Mesodermal cell (in vitro differentiated cells): ENCODE results near the gene MYPN.

Source experiments
- H3K27ac ChIP-seq: 2 replicates; pipeline ENCODE4 v1.7.0; 2013; ENCODE audit warnings: mild to moderate bottlenecking, low read depth, low read length, moderate library complexity; ENCODE audit not compliant: severe bottlenecking
- H3K36me3 ChIP-seq: 2 replicates; pipeline ENCODE4 v1.7.1; 2013; ENCODE audit warnings: mild to moderate bottlenecking, low read length, moderate library complexity; ENCODE audit not compliant: control insufficient read depth, insufficient read depth
- H3K4me1 ChIP-seq: one replicate; pipeline ENCODE4 v1.7.1; 2013; ENCODE audit warnings: mild to moderate bottlenecking, low read length; ENCODE audit not compliant: insufficient read depth, control insufficient read depth, poor library complexity, severe bottlenecking
- H3K4me3 ChIP-seq: 2 replicates; pipeline ENCODE4 v1.7.0; 2013; ENCODE audit warnings: low read length, control low read depth, mild to moderate bottlenecking; ENCODE audit not compliant: insufficient read depth, poor library complexity, severe bottlenecking; ENCODE audit errors: extremely low read depth
- H3K9me3 ChIP-seq: 2 replicates; pipeline ENCODE4 v1.7.1; 2013; ENCODE audit warnings: mild to moderate bottlenecking, low read length, moderate library complexity; ENCODE audit not compliant: control insufficient read depth
- WGBS, 2 experiments: methylation state at CpG; one replicate each; pipeline ENCODE4 v1.1.5; 2013; ENCODE audit warnings: missing lambda C conversion rate in 2 of 2; ENCODE audit not compliant: insufficient coverage in 2 of 2; 5-methylcytosine and 5-hydroxymethylcytosine counted together

Gene MYPN

GRCh38 chr10:68090586-68090985 is 18.7 kb upstream of the MYPN start:
- 100% methylated on average over 1 of the region's 4 CpGs; no CpG with 5 or more reads in 1 of the 2 experiments for WGBS, 2 experiments
- Histone ChIP-seq H3K36me3 (no peaks in the 10 kb centered on the region), H3K27ac (no peak overlapping the region), H3K4me3 (no peak overlapping the region), H3K4me1 (peaks cover 16% of the 10 kb centered on the region), H3K9me3 (no peaks in the 10 kb centered on the region)

GRCh38 chr10:68092512-68092911 is 16.8 kb upstream of the MYPN start:
- no peak overlapping the region for H3K4me3 ChIP-seq
- H3K27ac ChIP-seq, result no peak overlapping the region
- H3K4me1 ChIP-seq, result peaks cover 10% of the 10 kb centered on the region
- H3K9me3 ChIP-seq, result no peaks in the 10 kb centered on the region
- H3K36me3 ChIP-seq, result no peaks in the 10 kb centered on the region
- 88 to 100% methylated on average over 1 of the region's 2 CpGs for WGBS, 2 experiments

GRCh38 chr10:68095153-68095552 is 14.1 kb upstream of the MYPN start:
- no peaks in the 10 kb centered on the region for H3K9me3 ChIP-seq
- WGBS, 2 experiments, result no CpG with 5 or more reads among the region's 2 CpGs
- H3K27ac ChIP-seq, result no peak overlapping the region
- H3K4me3 ChIP-seq, result no peak overlapping the region
- no peaks in the 10 kb centered on the region for H3K36me3 ChIP-seq
- no peaks in the 10 kb centered on the region for H3K4me1 ChIP-seq

DNA sequence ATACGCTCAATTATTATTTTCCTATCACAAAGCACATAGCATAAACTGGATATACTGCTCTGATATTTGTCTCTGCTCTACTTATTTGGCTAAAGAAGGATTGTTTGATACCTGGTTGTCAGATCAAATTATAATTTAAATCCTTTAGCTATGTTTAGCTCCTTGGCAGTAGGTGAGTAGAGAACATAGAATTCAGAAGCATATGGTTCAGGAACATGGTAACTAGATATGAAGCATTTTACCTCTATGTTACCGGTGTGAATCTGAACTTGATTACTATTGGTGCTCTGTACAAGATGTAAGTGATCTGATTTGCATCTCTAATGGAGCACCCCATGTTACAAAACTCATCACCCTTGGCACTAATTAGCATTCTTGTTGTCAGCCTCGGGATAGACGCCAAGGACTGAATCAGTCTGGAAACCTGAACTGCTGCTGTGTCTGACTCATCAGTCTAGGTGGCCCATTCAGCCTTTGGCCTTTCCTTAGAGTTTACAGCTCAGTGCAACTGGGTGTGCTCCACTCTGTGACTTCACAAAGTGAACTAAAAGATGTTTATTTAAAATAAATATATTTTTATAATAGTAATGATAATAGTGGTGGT is 12.3 kb upstream of the MYPN start:
- Histone ChIP-seq H3K27ac (no peak overlapping the region), H3K9me3 (no peaks in the 10 kb centered on the region), H3K4me3 (no peak overlapping the region), H3K4me1 (no peaks in the 10 kb centered on the region), H3K36me3 (no peaks in the 10 kb centered on the region)
- 0 to 10% methylated on average over 2 of the region's 4 CpGs for WGBS, 2 experiments

DNA sequence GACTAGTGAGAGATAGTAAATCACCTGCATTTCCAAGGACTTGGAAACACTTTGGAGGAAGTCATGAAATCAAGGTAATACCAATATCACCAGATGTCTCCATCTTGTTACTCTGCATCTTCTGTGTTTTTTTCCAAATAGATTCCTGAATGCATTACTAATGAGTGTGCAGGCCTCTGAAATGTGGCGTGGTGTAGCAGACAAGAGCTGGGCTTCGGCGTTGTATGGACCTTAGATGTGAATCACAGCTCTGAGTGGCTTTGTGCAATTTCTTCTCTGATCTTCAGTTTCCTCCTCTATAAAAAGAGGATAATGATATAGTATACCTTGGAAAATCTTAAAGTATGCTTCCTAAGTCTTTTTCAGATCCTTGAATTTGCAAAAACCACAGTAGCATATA is 9.6 kb upstream of the MYPN start:
- H3K9me3 ChIP-seq, result no peaks in the 10 kb centered on the region
- WGBS, 2 experiments, result 93 to 95% methylated on average over 3 of the region's 3 CpGs
- no peaks in the 10 kb centered on the region for H3K4me1 ChIP-seq
- H3K36me3 ChIP-seq, result no peaks in the 10 kb centered on the region
- no peak overlapping the region for H3K27ac ChIP-seq
- no peak overlapping the region for H3K4me3 ChIP-seq

GRCh38 chr10:68101066-68101465 is 8.2 kb upstream of the MYPN start:
- H3K27ac ChIP-seq, result no peak overlapping the region
- no peaks in the 10 kb centered on the region for H3K36me3 ChIP-seq
- H3K9me3 ChIP-seq, result no peaks in the 10 kb centered on the region
- 91 to 100% methylated on average over 1 of the region's 2 CpGs for WGBS, 2 experiments
- H3K4me3 ChIP-seq, result no peak overlapping the region
- no peaks in the 10 kb centered on the region for H3K4me1 ChIP-seq

- Histone ChIP-seq H3K4me3 (no peak overlapping the region), H3K4me1 (peaks cover 4% of the 10 kb centered on the region), H3K27ac (no peak overlapping the region), H3K9me3 (no peaks in the 10 kb centered on the region), H3K36me3 (no peaks in the 10 kb centered on the region)
- WGBS, 2 experiments, result 84 to 100% methylated on average over 3 of the region's 4 CpGs
These were observed 5.9 kb upstream of the MYPN start for GRCh38 chr10:68103261-68103878.

DNA sequence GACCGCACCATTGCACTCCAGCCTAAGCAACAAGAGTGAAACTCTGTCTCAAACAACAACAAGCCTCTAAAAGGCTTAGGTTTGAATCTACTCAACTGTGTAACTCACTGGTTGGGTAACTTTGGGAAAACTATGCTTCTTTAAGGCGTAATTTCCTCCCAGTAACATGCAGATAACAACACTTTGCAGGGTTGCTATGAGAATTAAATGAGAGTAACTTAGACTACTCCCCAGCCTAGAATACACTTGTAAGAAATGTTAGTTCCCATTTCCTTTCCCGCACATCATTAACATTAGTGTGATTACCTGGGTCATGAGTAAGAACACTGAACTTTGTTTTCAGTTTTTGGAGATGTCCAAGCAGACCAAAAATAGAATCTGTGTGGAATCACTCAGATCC is 5.4 kb upstream of the MYPN start:
- no peak overlapping the region for H3K27ac ChIP-seq
- H3K4me1 ChIP-seq, result peaks cover 4% of the 10 kb centered on the region
- no peak overlapping the region for H3K4me3 ChIP-seq
- H3K36me3 ChIP-seq, result no peaks in the 10 kb centered on the region
- no peaks in the 10 kb centered on the region for H3K9me3 ChIP-seq
- WGBS, 2 experiments, result no CpG with 5 or more reads among the region's 3 CpGs

DNA sequence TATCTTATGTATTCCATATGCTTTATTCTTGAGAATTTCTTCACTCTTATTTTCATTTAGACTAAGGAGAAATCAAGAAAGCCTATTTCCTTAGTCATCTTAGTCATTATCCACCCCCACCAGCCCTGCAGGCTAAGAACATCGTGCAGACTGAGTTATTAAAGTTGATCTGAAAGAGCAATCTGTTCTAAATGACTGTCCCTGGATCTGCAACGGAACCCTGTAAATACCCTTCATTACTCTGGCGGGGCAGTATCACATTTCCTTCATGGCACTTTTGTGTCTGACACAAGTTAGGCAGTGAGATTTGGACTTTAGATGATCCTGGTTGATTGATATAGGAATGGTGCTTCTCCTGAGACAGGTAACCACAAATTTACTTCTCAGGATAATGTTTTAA is 3.5 kb upstream of the MYPN start:
- H3K27ac ChIP-seq, result no peak overlapping the region
- H3K4me3 ChIP-seq, result no peak overlapping the region
- no peaks in the 10 kb centered on the region for H3K36me3 ChIP-seq
- 79% methylated on average over 2 of the region's 3 CpGs; no CpG with 5 or more reads in 1 of the 2 experiments for WGBS, 2 experiments
- H3K9me3 ChIP-seq, result no peaks in the 10 kb centered on the region
- H3K4me1 ChIP-seq, result peaks cover 4% of the 10 kb centered on the region

DNA sequence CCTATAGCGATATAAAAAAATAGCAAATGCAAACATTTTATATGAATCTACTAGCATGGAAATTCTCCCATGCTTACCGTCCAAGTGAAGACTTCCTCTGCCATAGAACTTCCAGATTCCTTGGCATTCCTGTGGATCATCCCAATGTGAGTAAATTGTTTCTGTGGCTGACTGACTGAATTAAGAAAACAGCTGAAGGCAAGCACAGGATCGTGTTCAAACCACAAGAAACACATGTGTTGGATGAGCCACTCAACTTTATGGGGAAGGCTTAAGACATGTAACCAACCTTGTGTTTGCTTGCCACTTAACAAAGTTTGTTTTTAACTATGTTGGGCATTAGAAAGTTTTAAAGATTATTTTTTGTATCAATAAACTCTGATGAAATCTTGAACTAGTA is 2.6 kb upstream of the MYPN start:
- Histone ChIP-seq H3K4me1 (peaks cover 4% of the 10 kb centered on the region), H3K36me3 (no peaks in the 10 kb centered on the region), H3K27ac (no peak overlapping the region), H3K9me3 (no peaks in the 10 kb centered on the region), H3K4me3 (no peak overlapping the region)
- 60 to 70% methylated on average over 1 of the region's 3 CpGs for WGBS, 2 experiments

DNA sequence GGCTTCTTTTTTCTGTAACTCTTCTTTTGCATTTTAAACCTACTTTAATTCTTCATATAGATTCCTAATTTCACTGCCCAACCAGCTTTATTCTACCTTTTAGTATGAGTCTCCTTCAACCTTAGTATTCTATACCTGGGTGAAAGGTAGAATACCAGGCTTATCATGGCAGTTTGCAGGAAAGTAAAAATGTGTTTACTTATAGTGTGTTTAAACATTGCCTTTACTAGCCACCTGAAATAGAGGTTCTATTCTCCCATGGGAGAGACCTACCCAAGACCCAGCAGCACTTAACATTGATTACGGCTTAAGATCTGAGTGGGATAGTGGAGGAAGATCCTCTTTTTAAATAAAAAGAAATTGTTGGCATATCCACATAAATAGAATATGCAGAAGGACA is 1.6 kb upstream of the MYPN start:
- Histone ChIP-seq H3K36me3 (no peaks in the 10 kb centered on the region), H3K27ac (no peak overlapping the region), H3K4me3 (no peak overlapping the region), H3K4me1 (peaks cover 4% of the 10 kb centered on the region), H3K9me3 (no peaks in the 10 kb centered on the region)
- no CpG with 5 or more reads among the region's 1 CpG for WGBS, 2 experiments
